VCaP (cell line): ENCODE measurements around the gene OOSP3.
"Not testable (repeated sequence)": the region's sequence is repeated elsewhere in the genome, so short reads cannot be mapped to it uniquely, and the experiment has no call there.

Experiments
- H3K27ac ChIP-seq: fragments of 450-650 bp; 2 replicates; pipeline ENCODE4 v1.5.1; 2017
- TF ChIP-seq, protein P1 (sequence below): fragments of 450-650 bp; conservative IDR thresholded peaks from 2 replicates; pipeline ENCODE4 v1.5.1; 2017; ENCODE audit warnings: mild to moderate bottlenecking, moderate library complexity

The OOSP3 gene

DNA sequence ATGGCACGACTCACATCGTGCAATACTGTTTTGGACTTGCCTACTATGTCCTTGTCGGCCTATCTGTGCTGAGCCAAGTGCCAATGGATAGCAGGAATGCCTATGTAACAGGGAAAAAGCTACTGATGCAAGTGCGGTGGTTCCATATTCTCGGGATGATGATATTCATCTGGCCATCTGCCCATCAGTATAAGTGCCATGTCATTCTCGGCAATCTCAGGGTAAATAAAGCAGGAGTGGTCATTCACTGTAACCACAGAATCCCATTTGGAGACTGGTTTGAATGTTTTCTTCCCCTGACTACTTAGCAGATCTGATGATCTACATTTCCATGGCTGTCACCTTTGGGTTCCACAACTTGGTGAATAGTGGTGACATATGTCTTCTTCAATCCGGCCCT is 20.1 kb downstream of the OOSP3 start:
- H3K27ac ChIP-seq: no peak overlapping the region
- TF ChIP-seq, protein P1, sequence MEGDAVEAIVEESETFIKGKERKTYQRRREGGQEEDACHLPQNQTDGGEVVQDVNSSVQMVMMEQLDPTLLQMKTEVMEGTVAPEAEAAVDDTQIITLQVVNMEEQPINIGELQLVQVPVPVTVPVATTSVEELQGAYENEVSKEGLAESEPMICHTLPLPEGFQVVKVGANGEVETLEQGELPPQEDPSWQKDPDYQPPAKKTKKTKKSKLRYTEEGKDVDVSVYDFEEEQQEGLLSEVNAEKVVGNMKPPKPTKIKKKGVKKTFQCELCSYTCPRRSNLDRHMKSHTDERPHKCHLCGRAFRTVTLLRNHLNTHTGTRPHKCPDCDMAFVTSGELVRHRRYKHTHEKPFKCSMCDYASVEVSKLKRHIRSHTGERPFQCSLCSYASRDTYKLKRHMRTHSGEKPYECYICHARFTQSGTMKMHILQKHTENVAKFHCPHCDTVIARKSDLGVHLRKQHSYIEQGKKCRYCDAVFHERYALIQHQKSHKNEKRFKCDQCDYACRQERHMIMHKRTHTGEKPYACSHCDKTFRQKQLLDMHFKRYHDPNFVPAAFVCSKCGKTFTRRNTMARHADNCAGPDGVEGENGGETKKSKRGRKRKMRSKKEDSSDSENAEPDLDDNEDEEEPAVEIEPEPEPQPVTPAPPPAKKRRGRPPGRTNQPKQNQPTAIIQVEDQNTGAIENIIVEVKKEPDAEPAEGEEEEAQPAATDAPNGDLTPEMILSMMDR: no peak

DNA sequence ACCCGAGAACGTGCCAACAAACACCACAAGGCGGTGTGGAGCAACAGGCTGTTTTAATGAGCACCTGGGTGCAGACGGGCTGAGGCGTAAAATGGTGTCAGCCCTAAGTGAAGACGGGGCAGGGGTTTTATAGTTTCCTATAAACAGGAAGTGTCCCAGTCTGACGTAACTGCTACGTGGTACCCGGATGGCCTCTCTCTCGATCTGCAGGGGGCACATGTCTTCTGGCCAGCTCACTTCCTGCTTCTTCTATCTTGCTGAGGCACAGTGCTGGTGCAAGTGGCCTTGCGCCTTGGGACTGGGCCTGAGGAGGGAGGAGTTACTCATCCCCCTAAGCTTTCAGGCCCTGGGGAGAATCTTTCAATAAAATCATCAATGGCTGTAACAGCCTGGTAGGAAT is 20.9 kb downstream of the OOSP3 start:
- TF ChIP-seq, protein P1: no peak
- no peak overlapping the region for H3K27ac ChIP-seq

DNA sequence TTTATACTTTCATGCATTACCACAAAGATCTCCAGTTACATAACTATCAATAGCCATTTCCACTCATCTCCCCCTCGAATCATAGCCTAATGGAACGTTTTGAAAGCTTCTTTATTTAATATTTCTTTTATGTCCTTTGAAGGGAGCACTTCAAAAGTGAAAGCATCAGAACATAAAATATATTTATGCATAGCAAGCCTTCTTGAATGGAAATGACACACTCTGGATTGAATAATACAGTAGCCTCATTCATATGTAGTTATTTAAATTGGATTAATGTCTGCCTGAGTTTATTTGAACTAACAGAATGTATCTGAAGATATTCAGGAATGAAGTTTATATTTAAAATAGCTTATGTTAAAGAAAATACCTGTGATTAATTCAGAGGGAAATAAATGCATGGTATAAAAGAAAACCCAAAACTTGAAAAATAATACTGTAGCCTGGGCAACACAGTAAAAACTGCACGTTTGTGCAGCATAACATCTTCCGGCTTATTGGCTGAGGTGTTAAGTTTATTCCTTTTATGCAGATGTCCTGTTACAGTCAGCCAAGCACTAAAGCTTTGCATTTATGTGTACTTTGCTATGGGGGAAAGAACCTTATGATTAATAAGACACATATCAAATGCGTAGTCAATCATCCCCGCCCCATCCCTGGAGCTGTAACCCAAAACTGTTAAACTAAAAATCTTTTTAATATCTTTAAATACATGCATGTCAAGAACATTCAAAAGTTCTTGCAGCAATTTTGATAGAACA is 22.0 kb downstream of the OOSP3 start:
- TF ChIP-seq, protein P1: no peak
- no peak overlapping the region for H3K27ac ChIP-seq

DNA sequence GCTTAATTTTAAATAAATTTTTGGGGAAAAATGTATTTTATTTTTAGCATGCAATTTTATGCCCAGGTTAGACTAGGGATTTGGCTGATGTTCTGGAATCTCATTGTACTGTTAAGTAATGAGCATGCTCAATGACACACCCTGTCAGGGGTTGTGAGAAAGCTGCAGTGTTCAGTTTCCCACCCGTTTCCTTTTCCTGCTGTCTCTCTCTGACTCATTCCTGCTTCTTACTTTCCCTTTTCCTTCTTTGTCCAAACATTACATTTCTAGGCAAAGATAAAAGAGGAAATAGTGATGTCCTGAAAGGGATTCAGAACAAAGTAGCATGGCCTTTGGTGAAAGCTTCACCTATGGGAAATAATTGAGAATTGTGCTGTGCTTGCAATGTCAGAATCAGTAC is 22.7 kb downstream of the OOSP3 start:
- TF ChIP-seq, protein P1: no peak
- H3K27ac ChIP-seq: no peak overlapping the region

DNA sequence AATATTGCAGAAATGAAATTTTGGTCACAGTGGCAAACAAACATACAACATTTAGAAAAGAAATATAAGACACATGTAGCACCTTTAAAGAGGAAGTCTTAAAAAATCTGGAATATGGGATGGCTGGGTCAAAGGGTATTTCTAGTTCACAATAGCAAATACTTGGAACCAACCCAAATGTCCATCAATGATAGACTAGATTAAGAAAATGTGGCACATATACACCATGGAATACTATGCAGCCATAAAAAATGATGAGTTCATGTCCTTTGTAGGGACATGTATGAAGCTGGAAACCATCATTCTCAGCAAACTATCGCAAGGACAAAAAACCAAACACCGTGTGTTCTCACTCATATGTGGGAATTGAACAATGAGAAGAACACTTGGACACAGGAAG is 25.0 kb downstream of the OOSP3 start:
- H3K27ac ChIP-seq: not testable (repeated sequence)

DNA sequence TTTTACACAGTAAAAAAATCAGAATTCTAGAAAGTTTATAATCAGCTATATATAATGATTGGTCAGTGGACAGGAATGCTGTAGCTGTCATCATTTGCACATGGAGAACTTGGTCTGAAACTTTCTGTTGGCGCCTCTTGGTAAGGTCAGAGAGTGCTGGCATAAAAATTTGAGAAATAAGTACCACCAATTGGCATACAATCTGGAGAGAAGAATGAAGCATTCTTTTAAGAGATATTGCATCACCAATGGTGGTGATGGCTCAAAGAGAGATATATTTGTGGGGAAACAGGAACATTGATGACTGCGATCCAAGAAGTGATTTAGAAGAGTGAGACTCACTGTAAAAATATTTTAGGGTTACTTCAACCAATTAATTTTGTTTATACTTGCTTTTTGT is 39.9 kb downstream of the OOSP3 start:
- TF ChIP-seq, protein P1: no peak
- H3K27ac ChIP-seq: no peak overlapping the region

DNA sequence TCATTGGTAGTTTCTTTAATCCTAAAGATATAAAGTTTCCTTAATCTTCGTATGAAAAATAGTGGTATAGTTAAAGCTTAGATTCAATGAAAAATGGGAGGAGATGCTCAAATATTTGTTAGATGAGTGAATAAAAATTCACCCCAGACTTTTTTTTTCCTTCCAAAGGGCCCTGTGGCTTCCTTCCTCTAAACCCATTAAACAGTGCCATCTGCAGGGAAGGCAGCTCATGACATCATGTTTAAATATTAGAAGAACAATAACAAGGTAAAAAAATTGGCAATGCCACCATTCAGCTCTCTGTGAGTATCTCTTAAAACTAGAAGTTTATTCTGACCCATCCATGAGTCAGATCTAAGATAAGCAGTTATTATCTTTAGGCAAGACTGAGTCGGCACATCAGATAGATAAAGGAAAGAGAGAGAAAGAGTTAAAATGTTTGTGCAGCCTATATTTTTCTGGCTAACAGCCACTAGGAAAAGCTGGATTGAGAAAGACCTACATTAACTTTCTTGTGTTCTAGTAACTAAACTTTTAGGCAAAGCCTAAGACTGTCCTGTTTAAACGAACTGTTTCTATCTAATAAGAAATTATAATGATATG is 40.5 kb downstream of the OOSP3 start:
- TF ChIP-seq, protein P1: peak; percentile 78
- H3K27ac ChIP-seq: 0 out of 2 replicates have a peak overlapping the region, but pooled peaks have one; percentile 5

DNA sequence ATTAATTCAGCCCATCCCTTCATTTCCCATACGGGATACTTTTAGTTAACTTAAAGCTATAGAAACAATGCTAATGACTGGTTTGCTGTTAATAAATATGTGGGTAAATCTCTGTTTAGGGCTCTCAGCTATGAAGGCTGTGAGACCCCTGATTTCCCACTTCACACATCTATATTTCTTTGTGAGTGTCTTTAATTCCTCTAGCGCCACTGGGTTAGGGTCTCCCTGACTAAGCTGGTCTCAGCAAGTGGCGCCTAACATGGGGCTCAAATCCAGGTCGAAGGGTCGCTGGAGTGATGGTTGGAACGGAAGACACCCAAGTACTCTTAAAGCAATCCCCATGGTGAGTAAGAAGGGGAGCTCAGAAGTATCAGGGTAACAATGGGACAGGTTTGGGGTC is 45.2 kb downstream of the OOSP3 start:
- TF ChIP-seq, protein P1: no peak
- H3K27ac ChIP-seq: no peak overlapping the region
